Fibroblast of peridontal ligament (primary cell): Measurements from ENCODE around the gene TMEM101.
"Not testable (repeated sequence)": the region's sequence is repeated elsewhere in the genome, so short reads cannot be mapped to it uniquely, and the experiment has no call there.

Source experiments
- DNase-seq: peaks from one replicate; pipeline ENCODE4 v3.0.0-alpha.2; 2010; ENCODE audit errors: extremely low read depth

The TMEM101 gene

GRCh38 chr17:44024271-44024663 lies 9.5 kb upstream of the TMEM101 start:
- DNase-seq: no peak

GRCh38 chr17:44023545-44024270 lies 8.9 kb upstream of the TMEM101 start:
- DNase-seq: no peak

GRCh38 chr17:44022246-44022645 lies 7.5 kb upstream of the TMEM101 start:
- no peak for DNase-seq

- DNase-seq: not testable (repeated sequence)
Observed at GRCh38 chr17:44021227-44021626, 6.5 kb upstream of the TMEM101 start.

GRCh38 chr17:44014133-44014436 lies 678 bp downstream of the TMEM101 start:
- DNase-seq: no peak

GRCh38 chr17:44012874-44013273 lies 1.9 kb downstream of the TMEM101 start:
- DNase-seq: no peak

- DNase-seq: no peak
Observed at GRCh38 chr17:44012391-44012790, 2.4 kb downstream of the TMEM101 start.

- DNase-seq: no peak
Observed at GRCh38 chr17:44011876-44012275, 2.9 kb downstream of the TMEM101 start.

- peak; percentile 98 for DNase-seq
Observed at GRCh38 chr17:44010966-44011647, 3.7 kb downstream of the TMEM101 start.

- no peak for DNase-seq
Observed at GRCh38 chr17:44008205-44008909, 6.4 kb downstream of the TMEM101 start.

GRCh38 chr17:44007346-44008204 lies 7.2 kb downstream of the TMEM101 start:
- peak; percentile 52 for DNase-seq

GRCh38 chr17:44006598-44007345 lies 8.0 kb downstream of the TMEM101 start:
- DNase-seq: peak; percentile 94

GRCh38 chr17:44006272-44006597 lies 8.5 kb downstream of the TMEM101 start:
- DNase-seq: no peak

- no peak for DNase-seq
Observed at GRCh38 chr17:44005527-44006271, 9.1 kb downstream of the TMEM101 start.

GRCh38 chr17:44004761-44005526 lies 9.8 kb downstream of the TMEM101 start:
- DNase-seq: no peak

- no peak for DNase-seq
Observed at GRCh38 chr17:44004077-44004760, 10.5 kb downstream of the TMEM101 start, which contains the start of gene NAGS. NAGS (plus strand) TSS chr17:44004622; CDS start chr17:44004664, 42 bp downstream.

GRCh38 chr17:44002141-44002848 lies 12.5 kb downstream of the TMEM101 start:
- peak; percentile 79 for DNase-seq

GRCh38 chr17:44001461-44001920 lies 13.3 kb downstream of the TMEM101 start:
- no peak for DNase-seq
